Endothelial cell of hepatic sinusoid (primary cell): ENCODE data around the gene PLEKHA6.

ENCODE experiments used
- in situ Hi-C: cut with HindIII; loops from 2 replicates; pipeline ENCODE4 v1.10.0; 2017; ENCODE audit warnings: low sequenced_read_pairs

PLEKHA6 gene

DNA sequence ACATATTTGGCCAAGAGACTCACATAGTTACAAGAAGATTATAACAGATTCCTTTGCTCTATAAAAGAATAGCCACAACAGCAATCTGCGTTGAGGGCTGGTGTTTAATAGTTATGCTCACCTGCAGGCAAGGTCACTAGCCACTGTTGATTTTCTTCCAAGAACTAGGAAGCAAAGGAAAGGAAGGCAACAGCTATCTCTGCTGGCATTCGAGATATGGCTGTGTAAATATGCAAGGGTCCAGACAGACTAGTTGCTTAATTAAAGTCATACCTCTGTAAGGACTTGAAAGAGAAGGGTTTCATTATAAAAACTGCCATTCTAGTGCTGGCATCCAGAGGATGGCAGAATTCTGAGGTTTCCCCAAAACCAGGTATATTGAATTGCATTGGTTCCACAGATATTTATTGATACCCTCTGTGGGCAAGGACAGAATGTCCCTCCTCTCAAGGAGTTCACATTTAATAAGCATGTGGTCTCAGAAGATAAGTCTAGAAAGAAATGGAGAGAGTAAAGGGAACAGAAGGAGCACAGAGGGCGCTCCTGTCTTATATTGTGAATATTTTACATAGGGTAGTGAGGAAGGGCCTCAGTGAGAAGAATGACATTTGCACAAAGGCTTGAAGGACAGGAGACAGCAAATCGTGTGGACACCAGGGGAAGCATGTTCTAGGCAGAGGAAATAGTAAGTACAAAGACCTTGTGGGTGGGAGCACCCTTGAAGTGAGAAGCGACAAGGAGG is 23.6 kb upstream of the PLEKHA6 start:
- in situ Hi-C loops, result no loop called here

DNA sequence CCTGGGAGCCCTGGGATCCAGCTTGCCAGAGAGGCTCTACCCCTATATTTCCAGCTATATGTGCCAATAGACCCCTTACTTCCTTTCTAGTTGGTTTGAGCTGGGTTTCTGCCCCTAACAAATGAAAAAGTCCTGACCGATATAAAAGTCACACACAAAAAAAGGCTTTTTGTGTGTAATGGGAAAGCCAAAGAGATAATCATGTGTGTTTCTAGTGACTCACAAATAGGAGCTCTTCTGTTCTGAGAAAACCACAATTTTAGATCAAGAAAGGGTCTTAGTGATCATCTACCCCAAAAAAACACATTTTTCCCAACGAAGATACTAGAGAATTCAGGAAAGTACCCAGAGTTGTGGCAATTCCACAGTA is 23.0 kb upstream of the PLEKHA6 start:
- in situ Hi-C loops, result no loop called here

DNA sequence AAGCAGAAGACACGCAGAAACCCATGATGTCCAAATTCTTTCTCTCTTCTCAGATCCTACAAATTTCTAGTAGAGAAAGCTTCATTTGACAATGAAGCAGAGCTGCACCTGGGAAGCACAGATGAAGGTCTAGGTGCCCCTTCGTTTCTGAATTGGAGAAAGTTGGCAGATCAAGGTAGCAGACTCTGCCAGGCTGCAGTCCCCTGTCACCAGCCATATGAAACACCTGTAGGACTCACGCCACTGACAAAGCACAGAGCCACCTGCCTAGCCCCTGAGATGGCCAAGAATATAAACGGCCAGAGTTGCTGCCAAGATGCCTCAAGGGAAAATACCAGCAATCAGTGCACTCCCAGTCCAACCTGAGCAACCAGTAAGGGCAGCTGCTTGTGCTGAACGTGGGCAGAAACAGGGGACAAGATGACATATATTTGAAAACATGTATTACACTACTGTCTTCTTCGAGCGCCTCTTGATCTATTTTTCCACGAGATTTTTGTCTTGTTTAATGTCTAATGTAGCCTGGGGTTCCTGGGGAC is 20.6 kb upstream of the PLEKHA6 start:
- in situ Hi-C loops, result no loop called here

DNA sequence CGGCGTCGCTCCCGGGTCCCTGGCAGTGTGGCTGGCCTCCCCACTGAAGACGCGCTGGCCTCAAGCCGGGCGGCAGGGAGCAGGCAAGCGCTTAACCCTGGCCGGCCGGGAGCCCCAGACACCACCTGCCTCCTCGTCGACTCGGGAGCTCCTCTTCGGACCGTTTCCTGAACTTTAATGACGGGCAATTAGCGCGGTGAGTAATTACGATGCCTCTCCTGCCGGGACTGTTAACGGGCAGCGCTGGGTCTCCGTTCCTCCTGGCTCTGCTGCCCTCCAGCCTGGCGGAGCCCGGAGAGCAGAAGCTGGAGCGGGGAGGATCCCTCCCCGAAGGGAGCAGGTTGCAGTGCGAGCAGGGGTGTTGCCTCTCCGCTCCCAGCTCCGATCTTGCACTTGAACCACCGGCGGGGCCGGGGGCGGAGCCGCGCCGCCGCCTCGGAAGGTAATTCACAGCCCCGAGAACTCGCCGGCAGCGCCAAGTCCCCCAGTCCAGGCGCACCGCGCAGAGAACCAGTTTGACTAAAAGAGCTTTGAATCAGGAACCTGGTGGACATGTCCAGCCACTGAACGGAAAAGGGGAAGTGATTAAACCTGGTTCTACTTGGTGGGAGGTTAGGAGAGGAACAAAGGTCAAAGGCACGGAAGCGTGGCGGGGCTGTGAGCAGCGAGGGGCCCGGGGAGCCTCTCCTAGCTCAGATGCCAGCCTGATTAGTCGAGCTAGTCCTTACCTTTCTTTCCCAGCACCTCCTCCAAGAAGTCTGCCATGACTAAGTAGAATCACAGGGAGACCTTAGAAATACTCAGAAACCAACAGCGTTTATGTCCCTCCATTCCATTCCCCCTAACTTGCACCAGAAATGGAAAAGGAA is 18.3 kb upstream of the PLEKHA6 start:
- in situ Hi-C loops, result no loop called here

DNA sequence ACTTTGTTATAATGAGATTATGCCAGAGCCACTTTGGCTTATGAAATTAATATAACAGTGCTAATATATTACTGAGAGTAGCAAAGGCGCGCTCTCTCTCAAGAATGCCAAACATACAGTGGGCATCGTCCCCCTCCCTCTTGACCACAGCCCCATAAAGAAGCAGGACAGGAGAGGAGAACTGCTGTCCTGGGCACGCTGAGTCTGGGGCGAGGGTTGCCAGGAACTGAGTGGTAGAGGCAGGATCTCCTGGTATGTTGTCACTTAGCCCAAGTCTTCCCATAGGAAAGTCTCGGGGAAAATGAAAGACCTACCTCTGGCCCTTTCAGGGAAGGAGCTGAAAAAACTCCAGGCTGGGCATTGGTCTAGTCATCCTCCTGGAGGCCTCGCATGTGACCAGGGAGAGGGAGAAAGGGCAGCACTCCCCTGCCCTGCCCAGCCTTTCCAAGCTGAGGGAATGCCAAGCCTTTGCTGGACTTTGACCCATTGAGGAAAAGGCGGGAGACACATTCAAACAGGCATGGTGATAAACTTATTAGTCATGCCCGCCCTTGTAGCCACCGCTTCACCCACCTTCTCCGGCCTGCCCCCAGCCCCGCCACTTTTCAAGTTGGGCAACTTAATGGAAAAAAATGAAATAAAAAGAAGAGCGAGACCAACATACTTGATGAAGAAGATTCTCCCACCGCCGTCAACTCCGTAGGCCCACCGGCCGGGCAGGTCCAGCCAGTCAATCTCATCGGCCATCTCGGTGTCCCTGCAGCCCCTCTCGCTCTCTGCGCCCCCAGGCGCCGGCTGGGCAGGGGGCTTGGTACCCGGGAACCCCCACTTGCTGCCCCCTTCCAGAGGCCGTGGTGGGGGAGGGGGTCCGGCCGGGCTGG is 17.4 kb upstream of the PLEKHA6 start:
- in situ Hi-C loops, result no loop called here

DNA sequence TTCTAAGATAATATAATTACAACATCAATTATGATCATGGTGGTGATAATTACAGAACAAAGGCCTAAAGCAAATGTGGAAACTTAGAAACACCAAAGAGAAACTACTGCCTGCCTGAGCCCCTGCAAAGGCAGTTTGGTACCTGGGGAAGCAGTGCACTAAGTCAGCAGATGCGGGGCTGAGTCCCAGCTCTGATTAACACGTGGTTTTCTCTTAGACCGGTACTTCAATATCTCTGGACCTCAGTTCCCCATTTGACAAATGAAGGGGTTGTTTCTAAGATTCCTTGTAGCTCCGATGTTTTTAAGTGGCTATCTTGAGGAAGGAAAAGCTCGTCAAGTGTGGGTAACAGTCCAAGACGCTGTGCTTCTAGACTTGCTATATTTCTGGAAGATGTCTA is 16.7 kb upstream of the PLEKHA6 start:
- in situ Hi-C loops, result no loop called here

DNA sequence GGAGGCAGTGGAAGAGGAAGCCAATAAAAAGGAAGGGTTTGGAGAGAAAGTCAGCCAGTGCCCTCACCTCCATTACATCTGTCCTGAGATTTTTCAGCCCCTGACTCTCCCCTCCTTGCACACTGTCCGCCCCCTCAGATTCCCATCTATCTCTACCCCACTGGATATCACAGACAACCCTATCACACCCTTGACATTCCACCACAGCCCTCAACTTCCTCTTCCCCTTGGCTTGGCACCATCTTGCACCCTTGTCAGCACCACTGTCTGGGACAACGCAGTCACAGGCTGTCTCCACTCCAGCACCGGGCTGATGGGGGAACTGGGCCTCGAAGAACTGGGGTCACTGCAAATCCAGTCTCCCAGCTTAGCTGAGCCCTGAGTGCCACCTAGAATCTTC is 14.2 kb upstream of the PLEKHA6 start:
- in situ Hi-C loops, result loop anchor here (25.0 kb wide), 1 partner anchor 512 kb away; the partner anchor contains the start of gene SNRPE

DNA sequence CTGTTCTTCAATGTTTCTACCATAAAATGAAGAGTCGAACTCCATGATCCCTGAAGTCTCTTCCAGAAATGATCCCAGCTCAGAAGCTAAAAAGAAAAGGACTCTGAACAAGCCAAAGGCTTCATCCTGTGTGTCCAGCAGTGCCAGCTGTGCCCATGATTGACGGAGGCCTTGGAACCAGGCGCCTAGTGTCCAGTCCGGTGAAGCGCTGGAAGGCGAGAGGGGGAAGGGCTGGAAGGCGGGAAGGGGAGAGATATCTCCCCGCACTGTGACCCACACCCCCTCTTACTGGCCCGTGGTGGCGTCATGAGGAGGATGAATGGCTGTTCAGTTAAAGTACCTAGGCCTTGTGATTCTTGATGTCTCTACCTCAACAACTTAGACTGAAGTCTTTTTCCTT is 10.4 kb upstream of the PLEKHA6 start:
- in situ Hi-C loops, result loop anchor here (25.0 kb wide), 1 partner anchor 508 kb away; the partner anchor contains the start of gene SNRPE

DNA sequence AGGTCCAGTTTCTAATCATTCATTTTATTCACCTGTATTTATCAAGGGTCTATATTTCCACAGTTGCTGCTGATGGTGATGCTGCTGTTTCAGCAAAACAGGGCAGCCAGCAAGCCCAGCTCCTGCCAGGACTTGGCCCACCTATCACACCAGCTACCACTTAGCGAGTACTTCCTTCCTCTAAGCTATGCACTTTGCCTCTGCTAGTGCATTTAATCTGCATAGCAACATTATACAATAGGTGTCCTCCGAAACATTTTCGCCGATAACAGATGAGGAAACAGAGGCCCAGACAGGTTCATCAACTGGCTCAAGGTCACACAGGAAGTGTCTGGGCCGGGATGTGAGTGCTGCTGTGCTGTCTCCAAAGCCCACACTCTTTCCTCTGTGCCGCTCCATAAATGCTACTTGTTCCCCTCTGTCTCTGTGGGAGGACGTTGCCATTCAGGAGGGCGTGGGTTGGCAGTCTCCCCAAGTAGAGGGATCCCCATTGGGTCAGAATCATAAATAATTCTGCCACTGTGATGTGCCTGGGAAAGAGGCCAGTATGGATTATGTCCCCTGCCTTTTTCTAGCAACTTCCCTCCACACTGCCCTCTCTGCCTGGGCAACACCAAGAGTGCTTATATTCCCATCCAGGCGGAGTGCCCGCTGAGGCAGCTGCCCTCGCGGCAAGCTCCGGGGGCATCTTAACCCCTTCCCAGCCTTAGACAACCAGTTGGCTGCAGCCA is 9.4 kb upstream of the PLEKHA6 start:
- in situ Hi-C loops, result loop anchor here (5.0 to 25.0 kb wide), 2 partner anchors 152 to 507 kb away; partner anchors contain the start of gene SNRPE

DNA sequence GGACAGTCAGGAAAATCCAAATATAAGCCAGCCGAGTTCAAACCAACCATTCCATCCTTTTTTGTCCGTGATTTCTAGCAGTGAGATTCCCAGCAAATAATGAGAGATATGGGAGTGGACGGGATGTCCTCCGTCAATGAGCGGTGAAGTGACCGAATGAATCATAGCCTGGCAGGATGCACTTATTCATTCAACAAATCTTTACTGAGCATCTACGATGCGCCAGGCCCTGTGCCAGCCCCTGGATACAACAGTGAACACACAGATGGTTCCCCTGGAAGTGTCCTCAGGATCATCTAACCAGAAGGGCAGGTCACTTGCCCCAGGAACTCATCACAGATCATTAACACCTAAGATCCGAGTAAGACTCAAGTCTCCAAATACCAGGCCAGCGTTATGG is 8.2 kb upstream of the PLEKHA6 start:
- in situ Hi-C loops, result loop anchor here (5.0 to 25.0 kb wide), 2 partner anchors 151 to 506 kb away; partner anchors contain the start of gene SNRPE

DNA sequence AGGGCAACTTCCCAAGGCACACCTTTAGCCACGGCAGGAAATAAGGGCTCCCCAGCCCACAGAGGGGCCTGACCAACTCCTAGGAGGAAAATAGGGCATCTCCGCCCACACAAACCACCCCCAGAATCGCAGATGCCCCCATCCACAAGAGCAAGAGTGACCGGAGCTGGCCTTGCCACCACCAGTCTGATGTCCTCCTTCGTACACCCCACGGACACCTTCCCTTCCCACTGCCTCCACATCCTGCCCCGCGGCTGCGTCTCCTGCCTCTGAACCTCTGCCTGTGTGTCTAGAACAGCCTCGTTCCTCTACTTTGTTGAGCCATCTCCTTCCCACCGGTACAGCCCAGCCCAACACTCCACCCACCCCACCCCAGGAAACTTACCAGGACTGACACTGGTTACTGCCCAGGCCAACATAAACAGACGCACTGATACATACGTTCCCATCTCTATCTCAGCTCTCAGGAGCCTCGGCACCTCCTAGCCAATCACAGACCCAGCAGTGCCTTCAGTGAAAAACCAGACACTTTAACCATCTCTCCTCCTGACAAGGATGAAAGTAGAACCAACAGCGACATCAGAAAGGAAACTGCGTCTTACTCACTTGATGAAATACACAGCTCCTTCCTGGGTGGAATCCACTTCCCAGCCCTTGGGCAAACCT is 7.6 kb upstream of the PLEKHA6 start:
- in situ Hi-C loops, result loop anchor here (5.0 to 25.0 kb wide), 2 partner anchors 150 to 505 kb away; partner anchors contain the start of gene SNRPE

DNA sequence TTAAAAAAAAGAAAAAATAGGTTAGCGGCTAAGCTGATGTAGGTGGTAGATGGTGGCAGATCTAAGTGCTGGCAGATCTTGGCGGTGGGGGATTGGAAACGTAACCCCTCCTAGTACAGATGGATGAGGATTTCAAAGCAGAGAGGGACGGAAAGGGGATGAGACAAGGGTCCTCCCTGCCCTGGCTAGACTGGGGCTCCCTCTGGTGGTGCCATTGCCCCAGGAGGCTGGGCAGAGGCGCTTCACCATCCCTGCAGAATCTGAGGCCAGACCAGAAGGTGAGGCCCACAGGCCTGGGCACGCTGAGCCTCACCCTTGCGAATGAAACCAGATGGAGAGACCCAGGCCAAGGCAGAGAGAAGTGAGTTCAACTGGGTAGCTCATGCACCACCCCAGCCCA is 7.0 kb upstream of the PLEKHA6 start:
- in situ Hi-C loops, result loop anchor here (5.0 to 25.0 kb wide), 2 partner anchors 149 to 504 kb away; partner anchors contain the start of gene SNRPE

DNA sequence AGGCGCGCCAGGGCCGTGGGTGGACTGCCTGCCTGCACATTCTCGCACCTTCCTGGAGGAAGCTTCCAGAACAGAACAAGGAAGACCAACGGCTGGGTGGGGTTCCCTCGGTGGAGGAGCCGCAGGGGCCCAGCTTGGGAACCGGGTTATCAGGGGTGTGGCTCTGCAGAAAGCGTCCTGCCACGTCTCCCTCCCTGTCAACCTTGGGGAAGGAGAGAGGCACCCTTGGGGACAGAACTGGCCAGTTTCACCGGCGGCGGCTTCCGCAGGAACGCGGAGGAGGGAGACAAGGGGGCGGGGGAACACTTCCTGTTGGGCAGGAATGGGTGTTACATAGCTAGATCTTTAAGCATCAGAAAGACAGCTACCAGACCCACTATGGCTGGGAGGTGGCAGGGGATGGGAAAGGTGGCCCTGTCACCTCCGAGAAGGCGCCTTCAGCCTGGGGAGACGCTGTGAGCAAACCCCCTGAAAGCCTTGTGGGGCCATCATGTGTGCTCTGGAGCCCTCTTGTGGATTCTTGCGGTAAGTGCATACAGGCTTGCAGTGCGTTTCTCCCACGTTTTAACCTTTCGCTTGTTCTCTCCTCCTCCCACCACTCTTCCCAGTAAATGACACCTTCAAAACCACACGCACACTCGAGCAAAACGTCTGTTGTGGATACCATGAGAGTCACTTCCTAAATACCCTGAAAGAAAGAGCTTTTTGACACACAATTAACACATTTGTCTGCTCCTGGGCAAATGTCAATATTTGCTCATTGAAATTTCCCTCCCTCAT is 3.8 kb upstream of the PLEKHA6 start:
- in situ Hi-C loops, result loop anchor here (5.0 to 25.0 kb wide), 2 partner anchors 206 to 501 kb away; partner anchors contain the start of gene SNRPE

DNA sequence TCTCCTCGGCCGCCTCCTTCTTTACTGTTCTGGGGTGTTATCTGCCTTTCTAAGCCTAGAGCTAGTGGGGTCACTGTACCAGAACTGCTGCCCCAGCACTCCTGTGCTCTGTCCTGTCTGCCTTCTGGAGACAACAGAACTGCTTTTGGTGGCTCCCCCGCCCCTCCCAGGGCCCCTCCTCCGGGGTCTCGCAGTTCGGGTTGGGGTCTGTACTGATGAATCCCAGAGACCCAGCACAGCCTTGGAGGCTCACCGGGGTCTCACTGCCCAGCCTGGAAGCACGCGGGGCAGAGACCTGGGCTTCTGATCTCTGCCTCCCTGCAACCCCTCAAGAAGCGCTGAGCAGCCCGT is 3.2 kb upstream of the PLEKHA6 start:
- in situ Hi-C loops, result loop anchor here (5.0 to 25.0 kb wide), 2 partner anchors 206 to 501 kb away; partner anchors contain the start of gene SNRPE

DNA sequence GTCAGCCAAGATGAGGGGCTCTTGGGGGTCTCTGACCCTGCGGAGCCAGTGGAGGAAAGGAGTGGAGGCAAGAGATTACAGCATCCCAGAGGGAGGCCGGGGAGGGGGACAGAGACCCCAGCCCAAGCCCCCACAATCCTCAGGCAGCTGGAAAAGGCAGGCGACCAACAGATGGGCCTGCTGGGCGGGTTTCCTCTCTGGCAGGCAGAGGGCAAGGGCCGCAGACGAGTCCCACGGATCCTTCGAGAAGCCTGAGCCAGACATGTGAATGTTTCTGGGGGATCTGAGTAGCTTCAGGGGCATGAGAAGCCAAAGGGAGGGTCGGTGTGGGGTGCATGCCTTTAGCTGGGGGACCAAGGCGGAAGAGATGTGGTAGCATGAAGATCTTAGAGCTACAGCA is 2.1 kb upstream of the PLEKHA6 start:
- in situ Hi-C loops, result loop anchor here (5.0 to 25.0 kb wide), 2 partner anchors 204 to 499 kb away; partner anchors contain the start of gene SNRPE

DNA sequence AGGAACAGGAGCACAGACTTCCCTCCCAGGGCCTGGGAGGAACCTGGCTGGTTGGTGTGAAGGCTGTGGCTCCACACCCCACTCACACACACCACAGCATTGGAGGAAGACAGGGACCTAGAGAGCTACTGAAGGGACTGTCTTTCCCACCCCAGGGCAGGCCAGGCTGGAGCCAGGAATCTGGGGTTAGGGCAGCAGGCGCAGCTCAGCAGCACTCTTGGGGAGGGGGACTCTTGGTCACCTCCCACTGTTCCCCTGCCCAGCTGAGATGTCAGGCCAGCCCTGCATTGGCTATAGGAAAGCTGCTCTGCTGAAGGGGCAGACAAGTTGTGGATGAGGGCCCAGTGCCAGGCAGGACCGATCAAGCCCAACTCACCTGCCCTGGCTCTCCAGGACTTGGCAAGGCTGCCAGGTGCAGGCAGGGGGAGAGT is 1.6 kb upstream of the PLEKHA6 start:
- in situ Hi-C loops, result loop anchor here (5.0 to 25.0 kb wide), 2 partner anchors 204 to 499 kb away; partner anchors contain the start of gene SNRPE

DNA sequence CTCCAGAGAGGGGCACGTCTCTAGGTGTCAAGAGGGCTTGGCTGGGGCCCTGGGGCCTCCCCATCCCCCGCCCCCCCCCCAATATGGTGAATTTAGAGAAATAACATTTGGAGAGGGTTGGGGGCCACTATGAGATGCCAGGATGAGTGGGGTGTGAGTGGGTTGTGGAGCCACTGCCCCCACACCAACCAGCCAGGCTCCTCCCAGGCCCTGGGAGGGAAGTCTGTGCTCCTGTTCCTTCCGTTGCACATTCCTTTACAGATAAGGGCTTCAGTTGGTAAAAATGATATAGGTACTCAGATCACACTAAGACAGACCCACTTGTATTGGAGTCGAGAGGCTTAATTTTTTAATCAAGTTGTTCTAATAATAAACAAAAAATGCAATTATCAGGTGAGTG is 585 bp upstream of the PLEKHA6 start:
- in situ Hi-C loops, result loop anchor here (5.0 to 25.0 kb wide), 2 partner anchors 203 to 498 kb away; partner anchors contain the start of gene SNRPE

DNA sequence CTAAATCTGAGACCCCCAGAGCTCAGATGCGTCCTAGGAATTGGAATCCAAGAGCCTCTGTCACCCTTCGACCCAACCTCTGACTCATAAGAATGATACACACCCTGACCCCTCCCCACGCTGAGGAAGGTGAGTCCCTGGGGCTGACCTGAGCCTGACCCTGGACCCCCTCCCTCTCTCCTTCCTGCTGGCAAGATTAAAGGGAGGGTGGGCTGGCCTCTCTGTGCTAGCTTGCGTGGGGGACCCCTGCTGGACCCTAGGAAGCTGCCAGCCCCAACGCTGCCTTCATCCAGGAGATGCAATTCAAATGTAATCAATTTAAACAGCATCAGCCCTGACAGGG is 627 bp downstream of the PLEKHA6 start:
- in situ Hi-C loops, result loop anchor here (25.0 kb wide), 1 partner anchor 497 kb away; the partner anchor contains the start of gene SNRPE
